Measurements from ENCODE around the gene RBM33. TPM values are rescaled to one million over a fixed set of nuclear protein-coding genes. Genes with fewer than 3 reads are reported as not detected.
A peak's percentile ranks its signal among the peaks of the same experiment; 100 is the strongest.

Gene RBM33
- total and polyA plus RNA-seq, 2 experiments from 2014 or later, result 10.5 to 36.0 TPM

- 90% methylated on average over 6 of the region's 6 CpGs for WGBS, 2 experiments (ENCODE audit: low coverage in 1 of 2, low lambda C conversion rate in 2 of 2, missing lambda C conversion rate in 2 of 2)
- no peak overlapping the region for H2AFZ ChIP-seq
- TF ChIP-seq EZH2 (IDR thresholded peaks at IDR 0.05; ENCODE audit: insufficient read depth, poor library complexity, severe bottlenecking) (no peak), EZH2phosphoT487 (IDR thresholded peaks at IDR 0.05; ENCODE audit: insufficient read depth, low read depth) (no peak)
- peaks cover 8% of the 10 kb centered on the region for H3K79me2 ChIP-seq (ENCODE audit: insufficient read depth)
- peaks cover 7% of the 10 kb centered on the region for H3K9me3 ChIP-seq (ENCODE audit: low read depth)
- no peaks in the 10 kb centered on the region for H3K27me3 ChIP-seq (replicated peaks; ENCODE audit: insufficient read depth)
- in situ Hi-C loops (cut with MboI), result no loop called here
- H3K4me1 ChIP-seq (ENCODE audit: insufficient read depth), result peaks cover 3% of the 10 kb centered on the region; the same call in 1 of the 2 replicates
- no peak overlapping the region for H3K4me3 ChIP-seq
- no peak for DNase-seq
- 0 out of 2 replicates have a peak, but pooled peaks cover 4% of the 10 kb centered on the region for H3K36me3 ChIP-seq (ENCODE audit: low read depth)
- H3F3A ChIP-seq (ENCODE audit: insufficient read depth), result no peaks in the 10 kb centered on the region; the same call in 1 of the 2 replicates
- no peak overlapping the region for H3K27ac ChIP-seq
- no peak overlapping the region for H3K9ac ChIP-seq
- H3K4me2 ChIP-seq (ENCODE audit: unreplicated experiment), result no peak overlapping the region
- no peaks in the 10 kb centered on the region for H3K9me2 ChIP-seq (ENCODE audit: insufficient read depth)
- no peaks in the 10 kb centered on the region for H4K20me1 ChIP-seq (ENCODE audit: insufficient read depth)
These were observed 6.1 kb upstream of the RBM33 start for GRCh38 chr7:155638366-155638765.

GRCh38 chr7:155639958-155640520 lies 4.4 kb upstream of the RBM33 start:
- DNase-seq, result no peak
- 100% methylated on average over 1 of the region's 1 CpG for WGBS, 2 experiments (ENCODE audit: low coverage in 1 of 2, low lambda C conversion rate in 2 of 2, missing lambda C conversion rate in 2 of 2)

GRCh38 chr7:155640629-155641028 lies 3.8 kb upstream of the RBM33 start:
- Histone ChIP-seq H3K4me2 (ENCODE audit: unreplicated experiment) (no peak overlapping the region), H3K36me3 (ENCODE audit: low read depth) (0 out of 2 replicates have a peak, but pooled peaks cover 4% of the 10 kb centered on the region), H3K27me3 (replicated peaks; ENCODE audit: insufficient read depth) (no peaks in the 10 kb centered on the region), H3K9me2 (ENCODE audit: insufficient read depth) (no peaks in the 10 kb centered on the region), H3K79me2 (ENCODE audit: insufficient read depth) (peaks cover 26% of the 10 kb centered on the region), H3K9me3 (ENCODE audit: low read depth) (peaks cover 7% of the 10 kb centered on the region), H3K4me3 (no peak overlapping the region), H3K9ac (no peak overlapping the region), H3K4me1 (ENCODE audit: insufficient read depth) (peaks cover 4% of the 10 kb centered on the region; the same call in 1 of the 2 replicates), H2AFZ (no peak overlapping the region), H3K27ac (no peak overlapping the region), H3F3A (ENCODE audit: insufficient read depth) (no peaks in the 10 kb centered on the region; the same call in 1 of the 2 replicates), H4K20me1 (ENCODE audit: insufficient read depth) (no peaks in the 10 kb centered on the region)
- DNase-seq, result no peak
- WGBS, 2 experiments (ENCODE audit: low coverage in 1 of 2, low lambda C conversion rate in 2 of 2, missing lambda C conversion rate in 2 of 2), result 96 to 98% methylated on average over 4 of the region's 4 CpGs
- in situ Hi-C loops (cut with MboI), result no loop called here
- TF ChIP-seq EZH2phosphoT487 (IDR thresholded peaks at IDR 0.05; ENCODE audit: insufficient read depth, low read depth) (no peak), EZH2 (IDR thresholded peaks at IDR 0.05; ENCODE audit: insufficient read depth, poor library complexity, severe bottlenecking) (no peak)

More at GRCh38 chr7:155639958-155640520, 4.4 kb upstream of the RBM33 start:
- H3K9me2 ChIP-seq (ENCODE audit: insufficient read depth), result no peaks in the 10 kb centered on the region
- TF ChIP-seq EZH2 (IDR thresholded peaks at IDR 0.05; ENCODE audit: insufficient read depth, poor library complexity, severe bottlenecking) (no peak), EZH2phosphoT487 (IDR thresholded peaks at IDR 0.05; ENCODE audit: insufficient read depth, low read depth) (no peak)
- H3K27me3 ChIP-seq (replicated peaks; ENCODE audit: insufficient read depth), result no peaks in the 10 kb centered on the region
- peaks cover 7% of the 10 kb centered on the region for H3K9me3 ChIP-seq (ENCODE audit: low read depth)
- no peak overlapping the region for H3K9ac ChIP-seq
- H3K4me1 ChIP-seq (ENCODE audit: insufficient read depth), result peaks cover 4% of the 10 kb centered on the region; the same call in 1 of the 2 replicates
- no peak overlapping the region for H3K4me2 ChIP-seq (ENCODE audit: unreplicated experiment)
- no peak overlapping the region for H3K27ac ChIP-seq
- in situ Hi-C loops (cut with MboI), result no loop called here
- peaks cover 20% of the 10 kb centered on the region for H3K79me2 ChIP-seq (ENCODE audit: insufficient read depth)
- H3K36me3 ChIP-seq (ENCODE audit: low read depth), result 0 out of 2 replicates have a peak, but pooled peaks cover 4% of the 10 kb centered on the region
- H3F3A ChIP-seq (ENCODE audit: insufficient read depth), result no peaks in the 10 kb centered on the region; the same call in 1 of the 2 replicates
- H2AFZ ChIP-seq, result no peak overlapping the region
- H4K20me1 ChIP-seq (ENCODE audit: insufficient read depth), result no peaks in the 10 kb centered on the region
- no peak overlapping the region for H3K4me3 ChIP-seq

- Histone ChIP-seq H3K36me3 (ENCODE audit: low read depth) (peaks cover 17% of the 10 kb centered on the region; the same call in 1 of the 2 replicates), H3K9me2 (ENCODE audit: insufficient read depth) (no peaks in the 10 kb centered on the region), H3K4me2 (ENCODE audit: unreplicated experiment) (peak overlapping the region; percentile 85), H3K79me2 (ENCODE audit: insufficient read depth) (peaks cover 58% of the 10 kb centered on the region), H3K27ac (no peak overlapping the region), H3K9me3 (ENCODE audit: low read depth) (no peaks in the 10 kb centered on the region), H2AFZ (peak overlapping the region; percentile 96), H4K20me1 (ENCODE audit: insufficient read depth) (peaks cover 9% of the 10 kb centered on the region; the same call in 1 of the 2 replicates), H3K9ac (peak overlapping the region; percentile 98), H3K4me1 (ENCODE audit: insufficient read depth) (peaks cover 15% of the 10 kb centered on the region), H3K4me3 (peak overlapping the region; percentile 92), H3K27me3 (replicated peaks; ENCODE audit: insufficient read depth) (no peaks in the 10 kb centered on the region), H3F3A (ENCODE audit: insufficient read depth) (no peaks in the 10 kb centered on the region)
- 0 to 1% methylated on average over 18 to 28 of the region's 32 CpGs for WGBS, 2 experiments (ENCODE audit: low coverage in 1 of 2, low lambda C conversion rate in 2 of 2, missing lambda C conversion rate in 2 of 2)
- peak; percentile 61 for DNase-seq
- in situ Hi-C loops (cut with MboI), result no loop called here
- TF ChIP-seq EZH2 (IDR thresholded peaks at IDR 0.05; ENCODE audit: insufficient read depth, poor library complexity, severe bottlenecking), result no peak
- no peak for TF ChIP-seq EZH2phosphoT487 (IDR thresholded peaks at IDR 0.05; ENCODE audit: insufficient read depth, low read depth)
These were observed 670 bp upstream of the RBM33 start for GRCh38 chr7:155643804-155644177.
